ENCODE measurements around the gene TSPAN12.

The TSPAN12 gene

GRCh38 chr7:120838281-120838682 lies 19.7 kb downstream of the TSPAN12 start:
- no peak overlapping the region for H3K27ac ChIP-seq (replicated peaks)
- TF ChIP-seq POLR2AphosphoS5 (IDR thresholded peaks at IDR 0.05; ENCODE audit: low read depth) (no peak), CTCF (IDR thresholded peaks at IDR 0.05; ENCODE audit: insufficient read depth, low read length) (no peak), GABPA (IDR thresholded peaks at IDR 0.05; ENCODE audit: low read depth) (no peak), SPI1 (IDR thresholded peaks at IDR 0.05; ENCODE audit: borderline replicate concordance, low read depth) (no peak)
- TF ChIP-seq, protein P1, sequence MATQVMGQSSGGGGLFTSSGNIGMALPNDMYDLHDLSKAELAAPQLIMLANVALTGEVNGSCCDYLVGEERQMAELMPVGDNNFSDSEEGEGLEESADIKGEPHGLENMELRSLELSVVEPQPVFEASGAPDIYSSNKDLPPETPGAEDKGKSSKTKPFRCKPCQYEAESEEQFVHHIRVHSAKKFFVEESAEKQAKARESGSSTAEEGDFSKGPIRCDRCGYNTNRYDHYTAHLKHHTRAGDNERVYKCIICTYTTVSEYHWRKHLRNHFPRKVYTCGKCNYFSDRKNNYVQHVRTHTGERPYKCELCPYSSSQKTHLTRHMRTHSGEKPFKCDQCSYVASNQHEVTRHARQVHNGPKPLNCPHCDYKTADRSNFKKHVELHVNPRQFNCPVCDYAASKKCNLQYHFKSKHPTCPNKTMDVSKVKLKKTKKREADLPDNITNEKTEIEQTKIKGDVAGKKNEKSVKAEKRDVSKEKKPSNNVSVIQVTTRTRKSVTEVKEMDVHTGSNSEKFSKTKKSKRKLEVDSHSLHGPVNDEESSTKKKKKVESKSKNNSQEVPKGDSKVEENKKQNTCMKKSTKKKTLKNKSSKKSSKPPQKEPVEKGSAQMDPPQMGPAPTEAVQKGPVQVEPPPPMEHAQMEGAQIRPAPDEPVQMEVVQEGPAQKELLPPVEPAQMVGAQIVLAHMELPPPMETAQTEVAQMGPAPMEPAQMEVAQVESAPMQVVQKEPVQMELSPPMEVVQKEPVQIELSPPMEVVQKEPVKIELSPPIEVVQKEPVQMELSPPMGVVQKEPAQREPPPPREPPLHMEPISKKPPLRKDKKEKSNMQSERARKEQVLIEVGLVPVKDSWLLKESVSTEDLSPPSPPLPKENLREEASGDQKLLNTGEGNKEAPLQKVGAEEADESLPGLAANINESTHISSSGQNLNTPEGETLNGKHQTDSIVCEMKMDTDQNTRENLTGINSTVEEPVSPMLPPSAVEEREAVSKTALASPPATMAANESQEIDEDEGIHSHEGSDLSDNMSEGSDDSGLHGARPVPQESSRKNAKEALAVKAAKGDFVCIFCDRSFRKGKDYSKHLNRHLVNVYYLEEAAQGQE (IDR thresholded peaks at IDR 0.05; ENCODE audit: insufficient replicate concordance, low read depth) = no peak
- H3K4me3 ChIP-seq (replicated peaks; ENCODE audit: insufficient read depth, low read length) = no peak overlapping the region
- no peaks in the 10 kb centered on the region for H3K27me3 ChIP-seq (ENCODE audit: insufficient read depth, poor library complexity, severe bottlenecking)
- no peak for DNase-seq (ENCODE audit: low read depth in 1 of 2, low spot score in 1 of 2)

GRCh38 chr7:120837599-120837998 lies 20.3 kb downstream of the TSPAN12 start:
- H3K4me3 ChIP-seq (replicated peaks; ENCODE audit: insufficient read depth, low read length) = no peak overlapping the region
- no peaks in the 10 kb centered on the region for H3K27me3 ChIP-seq (ENCODE audit: insufficient read depth, poor library complexity, severe bottlenecking)
- TF ChIP-seq CTCF (IDR thresholded peaks at IDR 0.05; ENCODE audit: insufficient read depth, low read length) = no peak
- H3K27ac ChIP-seq (replicated peaks) = no peak overlapping the region
- no peak for DNase-seq (ENCODE audit: low read depth in 1 of 2, low spot score in 1 of 2)

DNA sequence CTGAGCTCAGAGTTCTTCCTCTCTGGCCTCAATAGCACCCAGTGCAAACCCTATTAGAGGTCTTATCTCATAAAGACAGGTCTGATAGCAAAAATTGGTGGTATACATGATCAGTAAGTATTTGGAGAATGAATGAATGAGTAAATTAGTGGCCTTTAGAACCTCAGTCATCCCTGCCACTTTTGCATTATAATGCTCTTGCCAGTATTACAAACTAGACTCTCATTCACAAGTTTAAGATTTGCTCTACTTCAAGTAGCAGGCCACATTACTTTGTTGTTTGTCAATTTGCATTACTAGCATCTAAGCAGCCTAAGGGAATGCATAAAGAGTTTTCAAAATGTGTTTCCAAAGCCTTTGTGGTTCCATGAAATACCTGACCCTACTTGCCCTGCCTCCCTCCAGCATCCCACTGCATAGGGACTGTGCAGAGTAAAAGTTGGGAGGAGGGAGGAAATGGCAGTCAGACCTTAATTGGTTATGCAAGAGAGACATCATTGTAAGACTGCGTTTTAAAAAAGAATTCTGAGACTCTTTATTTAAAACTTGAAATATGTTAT lies 21.3 kb downstream of the TSPAN12 start:
- H3K27ac ChIP-seq (replicated peaks) = no peak overlapping the region
- no peak for DNase-seq (ENCODE audit: low read depth in 1 of 2, low spot score in 1 of 2)
- H3K27me3 ChIP-seq (ENCODE audit: insufficient read depth, poor library complexity, severe bottlenecking) = no peaks in the 10 kb centered on the region
- no peak overlapping the region for H3K4me3 ChIP-seq (replicated peaks; ENCODE audit: insufficient read depth, low read length)
- TF ChIP-seq CTCF (IDR thresholded peaks at IDR 0.05; ENCODE audit: insufficient read depth, low read length) (no peak), GABPA (IDR thresholded peaks at IDR 0.05; ENCODE audit: low read depth) (no peak)

DNA sequence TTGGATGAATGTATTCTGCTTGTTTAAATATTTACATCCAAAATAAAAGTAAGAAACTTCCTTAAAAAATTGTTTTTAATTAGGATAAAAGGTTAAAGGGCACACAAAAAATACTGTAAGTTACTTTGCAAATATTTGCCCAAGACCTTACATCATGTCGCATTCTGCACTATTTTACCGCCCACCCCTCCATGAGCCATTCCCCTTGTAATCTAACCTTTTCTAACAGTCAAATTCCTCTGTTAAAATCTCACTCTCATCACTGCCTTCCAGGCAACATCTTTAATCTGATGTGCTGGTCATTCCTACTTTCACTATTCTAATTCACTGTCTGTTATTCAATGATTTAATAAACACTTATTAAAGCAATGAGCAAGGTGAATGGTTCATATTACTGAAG lies 23.2 kb downstream of the TSPAN12 start:
- Histone ChIP-seq H3K27ac (replicated peaks) (no peak overlapping the region), H3K27me3 (ENCODE audit: insufficient read depth, poor library complexity, severe bottlenecking) (no peaks in the 10 kb centered on the region), H3K4me3 (replicated peaks; ENCODE audit: insufficient read depth, low read length) (no peak overlapping the region)
- no peak for DNase-seq (ENCODE audit: low read depth in 1 of 2, low spot score in 1 of 2)
- no peak for TF ChIP-seq CTCF (IDR thresholded peaks at IDR 0.05; ENCODE audit: insufficient read depth, low read length)
- TF ChIP-seq SPI1 (IDR thresholded peaks at IDR 0.05; ENCODE audit: borderline replicate concordance, low read depth) = no peak
- no peak for TF ChIP-seq GABPA (IDR thresholded peaks at IDR 0.05; ENCODE audit: low read depth)
- no peak for TF ChIP-seq POLR2AphosphoS5 (IDR thresholded peaks at IDR 0.05; ENCODE audit: low read depth)
- TF ChIP-seq, protein P1 (IDR thresholded peaks at IDR 0.05; ENCODE audit: insufficient replicate concordance, low read depth) = no peak

All from HL-60 (cell line).